H1 (cell line): ENCODE results near the gene PRCD. TPM values are rescaled to one million over a fixed set of nuclear protein-coding genes. Genes with fewer than 3 reads are reported as not detected.

Experiments
- CEBPB ChIP-seq: IDR thresholded peaks from 2 replicates; pipeline ENCODE4 v1.6.1; 2012; ENCODE audit warnings: low read depth, low read length
- EP300 ChIP-seq, 2 experiments: IDR thresholded peaks; 1 replicate in 1 of 2; 2 replicates in 1 of 2; pipeline ENCODE4 v1.6.1; 2011 to 2012; ENCODE audit warnings: low read depth in 2 of 2, low read length in 2 of 2, mild to moderate bottlenecking in 2 of 2, borderline replicate concordance in 1 of 2, inconsistent platforms in 1 of 2, moderate library complexity in 1 of 2
- FOSL1 ChIP-seq: IDR thresholded peaks from 2 replicates; pipeline ENCODE4 v1.6.1; 2011; ENCODE audit warnings: mild to moderate bottlenecking, low read depth, low read length, moderate library complexity; ENCODE audit not compliant: insufficient read depth
- JUN ChIP-seq: IDR thresholded peaks from 2 replicates; pipeline ENCODE4 v1.6.1; 2011; ENCODE audit warnings: low read depth, mild to moderate bottlenecking, improper control_type of control experiment, low read length
- KDM5A ChIP-seq: fragments of 200-600 bp; IDR thresholded peaks from 2 replicates; pipeline ENCODE4 v1.7.1; 2012; ENCODE audit warnings: mild to moderate bottlenecking, low read length, inconsistent platforms, mixed read lengths
- RNF2 ChIP-seq: fragments of 200-900, 300-1000 bp; sonication (generic); IDR thresholded peaks from 2 replicates; pipeline ENCODE4 v1.7.1; 2016; ENCODE audit warnings: borderline replicate concordance, low read depth, mild to moderate bottlenecking, antibody characterized with exemption, low read length; ENCODE audit not compliant: poor library complexity, severe bottlenecking; ENCODE audit errors: missing control alignments
- RXRA ChIP-seq: IDR thresholded peaks from 2 replicates; pipeline ENCODE4 v1.6.1; 2011; ENCODE audit warnings: low read depth, mild to moderate bottlenecking, low read length, moderate library complexity; ENCODE audit not compliant: insufficient read depth
- SIN3A ChIP-seq, 2 experiments: IDR thresholded peaks in 1 of 2; conservative IDR thresholded peaks in 1 of 2; 2 replicates each; pipeline ENCODE4 v1.6.1; 2011 to 2012; ENCODE audit warnings: low read length in 2 of 2, improper control_type of control experiment in 1 of 2, low read depth in 1 of 2, mild to moderate bottlenecking in 1 of 2
- polyA plus RNA-seq, 7 experiments: library from polyadenylated mRNA; depleted of rRNA in 3 of 7; stranded (reverse) in 5 of 7; unstranded in 2 of 7; fragments of >200 nt in 5 of 7; fragments of 200-250 nt in 2 of 7; gene quantifications; 1 replicate in 5 of 7; 2 replicates in 1 of 7; 4 replicates in 1 of 7; pipeline versions ENCODE4 v1.2.1 to v1.2.3, GENCODE V29; 2011 to 2013; ENCODE audit warnings: missing spikeins in 2 of 7, mixed read lengths in 2 of 7
- total RNA-seq: library from RNA; stranded (reverse); fragmentation: NEBNext Ultra II Directional; extraction: Animal tissue kit (Norgen Biotek cat#: 25700); gene quantifications from 2 replicates; pipeline ENCODE4 v1.2.1, GENCODE V29; 2021
- TF ChIP-seq, protein P1 (sequence below): IDR thresholded peaks from 2 replicates; pipeline ENCODE4 v1.6.1; 2011; ENCODE audit warnings: low read depth, mild to moderate bottlenecking, low read length; ENCODE audit not compliant: insufficient read depth

Gene PRCD
- total and polyA plus RNA-seq, 2 of the 8 experiments (the other 6 are each of a cell fraction or from before 2014, with no cell fraction given): 0.77 to 2.1 TPM

DNA sequence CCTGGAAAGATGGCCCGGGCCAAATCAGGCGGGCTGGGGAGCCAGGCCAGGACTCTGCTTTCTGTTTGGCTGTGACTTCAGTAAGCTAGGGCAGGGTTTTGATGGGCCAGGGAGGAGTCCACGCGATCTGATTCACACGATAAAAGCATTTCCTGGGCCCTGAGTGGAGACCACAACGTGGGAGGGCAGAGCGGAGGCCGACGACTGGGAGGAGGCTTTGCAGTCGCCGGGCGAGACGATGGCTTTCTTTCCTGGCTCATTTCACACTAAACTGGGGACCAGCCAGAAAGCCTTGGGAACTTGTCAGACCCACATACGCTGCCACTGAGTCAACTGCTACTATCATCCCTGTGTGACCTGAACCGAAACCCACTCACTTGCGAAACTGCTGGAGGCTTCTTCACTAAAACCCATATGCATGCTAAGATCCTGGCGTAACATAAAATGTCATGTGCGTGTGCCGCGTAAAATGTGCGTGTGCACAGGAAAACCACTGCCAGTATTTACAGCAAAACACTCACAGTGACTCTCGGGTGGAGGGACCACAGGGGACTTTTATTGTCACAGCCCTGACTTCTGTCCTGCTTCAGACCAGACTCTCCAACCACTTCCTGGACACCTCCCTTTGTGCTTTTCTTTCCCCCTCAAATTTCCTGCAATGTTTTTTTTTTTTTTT is 24.4 kb upstream of the PRCD start (continued):
- TF ChIP-seq, protein P1, sequence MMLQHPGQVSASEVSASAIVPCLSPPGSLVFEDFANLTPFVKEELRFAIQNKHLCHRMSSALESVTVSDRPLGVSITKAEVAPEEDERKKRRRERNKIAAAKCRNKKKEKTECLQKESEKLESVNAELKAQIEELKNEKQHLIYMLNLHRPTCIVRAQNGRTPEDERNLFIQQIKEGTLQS: no peak
- TF ChIP-seq KDM5A: no peak
- TF ChIP-seq RXRA: no peak
- TF ChIP-seq SIN3A (conservative IDR thresholded peaks at IDR 0.05 in 1 of 2, IDR thresholded peaks at IDR 0.05 in 1 of 2; ENCODE audit: low read depth in 1 of 2, low read length in 2 of 2): no peak
- TF ChIP-seq EP300 (IDR thresholded peaks at IDR 0.05; ENCODE audit: borderline replicate concordance in 1 of 2, low read depth in 2 of 2, low read length in 2 of 2): no peak
- TF ChIP-seq RNF2: no peak
- no peak for TF ChIP-seq JUN
- TF ChIP-seq FOSL1: no peak
- no peak for TF ChIP-seq CEBPB
